ENCODE results near the gene SETD4.

Gene SETD4

DNA sequence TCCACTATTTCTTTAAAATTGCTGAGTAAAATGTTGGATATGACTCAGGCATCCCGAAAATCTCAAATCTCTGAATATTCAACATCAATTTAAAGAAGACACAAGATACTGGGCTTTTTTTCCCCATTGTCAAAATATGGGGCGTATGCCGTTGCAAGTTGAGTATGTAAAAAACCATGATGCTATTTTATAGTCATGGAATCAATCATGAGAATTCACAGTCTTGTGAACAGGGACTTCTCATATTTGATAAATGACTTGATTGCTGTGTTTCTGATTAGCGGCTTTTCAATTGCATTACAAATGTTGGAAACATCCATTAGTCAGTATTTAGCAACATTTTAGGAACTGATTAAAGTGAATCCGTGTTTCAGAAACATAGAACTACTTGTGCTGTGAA, 45.3 kb downstream of the SETD4 start:
- Histone ChIP-seq H3K27ac (ENCODE audit: low read length) (no peak overlapping the region), H3K27me3 (ENCODE audit: low read depth, low read length) (peaks cover 14% of the 10 kb centered on the region; the same call in 1 of the 2 replicates), H3K79me2 (ENCODE audit: low read length) (no peaks in the 10 kb centered on the region), H3K4me3 (ENCODE audit: low read length) (no peak overlapping the region), H3K4me1 (ENCODE audit: low read length) (no peaks in the 10 kb centered on the region), H3K36me3 (replicated peaks; ENCODE audit: low read depth, low read length) (no peaks in the 10 kb centered on the region), H2AFZ (ENCODE audit: low read depth, low read length) (no peak overlapping the region), H3K4me2 (ENCODE audit: low read length) (no peak overlapping the region), H4K20me1 (ENCODE audit: insufficient read depth, low read length) (no peaks in the 10 kb centered on the region), H3K9ac (ENCODE audit: low read length) (no peak overlapping the region), H3K9me3 (ENCODE audit: insufficient read depth, low read length) (no peaks in the 10 kb centered on the region)
- TF ChIP-seq, protein P1, sequence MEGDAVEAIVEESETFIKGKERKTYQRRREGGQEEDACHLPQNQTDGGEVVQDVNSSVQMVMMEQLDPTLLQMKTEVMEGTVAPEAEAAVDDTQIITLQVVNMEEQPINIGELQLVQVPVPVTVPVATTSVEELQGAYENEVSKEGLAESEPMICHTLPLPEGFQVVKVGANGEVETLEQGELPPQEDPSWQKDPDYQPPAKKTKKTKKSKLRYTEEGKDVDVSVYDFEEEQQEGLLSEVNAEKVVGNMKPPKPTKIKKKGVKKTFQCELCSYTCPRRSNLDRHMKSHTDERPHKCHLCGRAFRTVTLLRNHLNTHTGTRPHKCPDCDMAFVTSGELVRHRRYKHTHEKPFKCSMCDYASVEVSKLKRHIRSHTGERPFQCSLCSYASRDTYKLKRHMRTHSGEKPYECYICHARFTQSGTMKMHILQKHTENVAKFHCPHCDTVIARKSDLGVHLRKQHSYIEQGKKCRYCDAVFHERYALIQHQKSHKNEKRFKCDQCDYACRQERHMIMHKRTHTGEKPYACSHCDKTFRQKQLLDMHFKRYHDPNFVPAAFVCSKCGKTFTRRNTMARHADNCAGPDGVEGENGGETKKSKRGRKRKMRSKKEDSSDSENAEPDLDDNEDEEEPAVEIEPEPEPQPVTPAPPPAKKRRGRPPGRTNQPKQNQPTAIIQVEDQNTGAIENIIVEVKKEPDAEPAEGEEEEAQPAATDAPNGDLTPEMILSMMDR (IDR thresholded peaks at IDR 0.05; ENCODE audit: low read depth, low read length): no peak
- TF ChIP-seq EZH2phosphoT487 (IDR thresholded peaks at IDR 0.05; ENCODE audit: low read depth): no peak

DNA sequence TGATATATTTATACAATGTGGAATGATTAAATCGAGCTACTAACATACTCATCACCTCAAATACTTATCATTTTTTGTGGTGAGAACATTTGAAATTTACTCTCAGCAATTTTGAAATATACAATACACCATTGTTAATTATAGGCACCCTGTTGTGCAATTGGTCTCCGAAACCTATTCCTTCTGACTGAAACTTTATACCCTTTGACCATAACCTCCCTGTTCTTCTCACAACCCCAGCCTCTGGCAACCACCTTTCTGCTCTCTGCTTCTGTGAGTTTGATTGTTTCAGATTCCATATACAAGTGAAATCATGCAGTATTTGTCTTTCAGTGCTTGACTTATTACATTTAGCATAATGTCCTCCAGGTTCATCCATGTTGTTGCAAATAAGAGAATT, 49.5 kb downstream of the SETD4 start:
- peaks cover 14% of the 10 kb centered on the region; the same call in 1 of the 2 replicates for H3K27me3 ChIP-seq (ENCODE audit: low read depth, low read length)
- no peaks in the 10 kb centered on the region for H4K20me1 ChIP-seq (ENCODE audit: insufficient read depth, low read length)
- no peak overlapping the region for H2AFZ ChIP-seq (ENCODE audit: low read depth, low read length)
- H3K9me3 ChIP-seq (ENCODE audit: insufficient read depth, low read length): no peaks in the 10 kb centered on the region
- no peaks in the 10 kb centered on the region for H3K36me3 ChIP-seq (replicated peaks; ENCODE audit: low read depth, low read length)
- H3K4me1 ChIP-seq (ENCODE audit: low read length): no peaks in the 10 kb centered on the region
- TF ChIP-seq EZH2phosphoT487 (IDR thresholded peaks at IDR 0.05; ENCODE audit: low read depth): no peak
- TF ChIP-seq, protein P1 (IDR thresholded peaks at IDR 0.05; ENCODE audit: low read depth, low read length): no peak
- H3K4me3 ChIP-seq (ENCODE audit: low read length): no peak overlapping the region
- H3K4me2 ChIP-seq (ENCODE audit: low read length): no peak overlapping the region
- no peaks in the 10 kb centered on the region for H3K79me2 ChIP-seq (ENCODE audit: low read length)
- H3K27ac ChIP-seq (ENCODE audit: low read length): no peak overlapping the region
- H3K9ac ChIP-seq (ENCODE audit: low read length): no peak overlapping the region

DNA sequence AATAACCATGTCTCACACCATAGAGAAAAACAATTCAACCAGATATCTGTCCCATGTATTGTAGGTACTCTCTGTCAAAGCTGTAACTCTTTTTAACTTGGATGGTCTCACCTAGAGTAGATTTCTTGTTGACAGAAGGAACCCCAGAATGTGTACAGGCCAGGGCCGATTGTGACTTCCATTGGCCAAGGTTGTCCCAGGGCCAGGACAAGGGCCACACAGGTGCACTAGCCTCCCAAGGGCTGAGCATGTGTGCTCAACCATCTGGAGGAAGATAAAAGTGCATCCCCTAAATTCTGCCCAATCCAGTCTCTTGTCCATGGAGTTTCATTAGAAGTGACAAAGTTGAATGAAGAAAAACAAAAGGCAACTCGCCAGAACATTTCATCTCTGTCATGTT, 51.8 kb downstream of the SETD4 start:
- H2AFZ ChIP-seq (ENCODE audit: low read depth, low read length): no peak overlapping the region
- no peak for TF ChIP-seq EZH2phosphoT487 (IDR thresholded peaks at IDR 0.05; ENCODE audit: low read depth)
- TF ChIP-seq, protein P1 (IDR thresholded peaks at IDR 0.05; ENCODE audit: low read depth, low read length): no peak
- H3K4me1 ChIP-seq (ENCODE audit: low read length): no peaks in the 10 kb centered on the region
- no peaks in the 10 kb centered on the region for H3K79me2 ChIP-seq (ENCODE audit: low read length)
- H4K20me1 ChIP-seq (ENCODE audit: insufficient read depth, low read length): no peaks in the 10 kb centered on the region
- no peak overlapping the region for H3K27ac ChIP-seq (ENCODE audit: low read length)
- H3K4me2 ChIP-seq (ENCODE audit: low read length): no peak overlapping the region
- peaks cover 8% of the 10 kb centered on the region; the same call in 1 of the 2 replicates for H3K27me3 ChIP-seq (ENCODE audit: low read depth, low read length)
- H3K4me3 ChIP-seq (ENCODE audit: low read length): no peak overlapping the region
- H3K36me3 ChIP-seq (replicated peaks; ENCODE audit: low read depth, low read length): no peaks in the 10 kb centered on the region
- H3K9ac ChIP-seq (ENCODE audit: low read length): no peak overlapping the region
- no peaks in the 10 kb centered on the region for H3K9me3 ChIP-seq (ENCODE audit: insufficient read depth, low read length)

DNA sequence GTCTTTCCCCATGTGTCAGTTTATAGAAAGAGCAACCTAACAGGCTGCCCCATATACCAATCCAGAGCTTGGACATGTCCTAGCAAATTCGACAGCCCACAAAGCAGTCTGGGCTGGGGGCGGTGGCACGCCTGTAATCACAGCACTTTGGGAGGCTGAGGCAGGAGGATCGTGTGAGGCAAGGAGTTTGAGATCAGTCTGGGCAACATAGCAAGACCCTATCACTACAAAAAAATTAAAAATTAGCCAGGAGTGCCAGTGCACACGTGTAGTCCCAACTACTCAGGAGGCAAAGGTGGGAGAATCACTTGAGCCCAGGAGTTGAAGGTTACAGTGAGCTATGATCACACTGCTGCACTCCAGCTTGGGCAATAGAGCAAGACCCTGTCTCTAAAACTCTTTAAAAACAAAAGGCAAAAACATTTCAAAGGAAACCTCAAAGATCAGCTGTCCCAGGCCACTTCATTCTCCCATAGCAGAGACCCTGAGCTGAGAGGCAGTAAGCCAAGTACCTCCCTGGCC, 54.4 kb downstream of the SETD4 start:
- Histone ChIP-seq H3K27me3 (ENCODE audit: low read depth, low read length) (no peaks in the 10 kb centered on the region), H2AFZ (ENCODE audit: low read depth, low read length) (no peak overlapping the region), H3K4me2 (ENCODE audit: low read length) (no peak overlapping the region), H3K4me1 (ENCODE audit: low read length) (no peaks in the 10 kb centered on the region), H3K4me3 (ENCODE audit: low read length) (no peak overlapping the region), H3K27ac (ENCODE audit: low read length) (no peak overlapping the region), H3K9ac (ENCODE audit: low read length) (no peak overlapping the region), H3K36me3 (replicated peaks; ENCODE audit: low read depth, low read length) (no peaks in the 10 kb centered on the region), H4K20me1 (ENCODE audit: insufficient read depth, low read length) (no peaks in the 10 kb centered on the region), H3K9me3 (ENCODE audit: insufficient read depth, low read length) (no peaks in the 10 kb centered on the region), H3K79me2 (ENCODE audit: low read length) (no peaks in the 10 kb centered on the region)
- TF ChIP-seq, protein P1 (IDR thresholded peaks at IDR 0.05; ENCODE audit: low read depth, low read length): no peak
